ENCODE data around the gene AUTS2. TPM values are rescaled to one million over a fixed set of nuclear protein-coding genes. Genes with fewer than 3 reads are reported as not detected.
A peak's percentile ranks its signal among the peaks of the same experiment; 100 is the strongest.

The AUTS2 gene
- total and polyA plus RNA-seq, 10 of the 15 experiments (the other 5 are each of a cell fraction or from before 2014, with no cell fraction given) = 6.4 to 55.6 (median 21.6) TPM

GRCh38 chr7:69599955-69600709 is 1.9 kb downstream of the AUTS2 start:
- Histone ChIP-seq H3K4me3 (peak overlapping the region; percentile 97), H3K9me3 (replicated peaks; ENCODE audit: control insufficient read depth, insufficient read depth, low read length) (no peaks in the 10 kb centered on the region), H3K4me1 (ENCODE audit: control insufficient read depth, insufficient read depth, low read length) (peaks cover 22% of the 10 kb centered on the region), H3K79me2 (ENCODE audit: control insufficient read depth, insufficient read depth, low read length) (peaks cover 39% of the 10 kb centered on the region), H3K27me3 (replicated peaks in 1 of 2; ENCODE audit: control insufficient read depth in 2 of 2, insufficient read depth in 2 of 2, low read length in 1 of 2) (no peaks in the 10 kb centered on the region; a peak in 1 of 4 replicates), H4K20me1 (ENCODE audit: control insufficient read depth, insufficient read depth) (no peaks in the 10 kb centered on the region), H3K4me2 (ENCODE audit: control insufficient read depth, insufficient read depth) (peak overlapping the region; percentile 83), H3K27ac (ENCODE audit: control insufficient read depth, insufficient read depth) (peak overlapping the region; percentile 9; the same call in 1 of the 2 replicates), H2AFZ (ENCODE audit: control insufficient read depth, low read depth, low read length) (peak overlapping the region; percentile 9), H3K36me3 (ENCODE audit: control insufficient read depth in 2 of 2, insufficient read depth in 2 of 2, low read length in 1 of 2) (no peaks in the 10 kb centered on the region), H3K9ac (ENCODE audit: control insufficient read depth, insufficient read depth, low read length) (peak overlapping the region; percentile 74)
- ChIA-PET SMC1A (ENCODE audit: uncharacterized antibody, unreplicated experiment) (interaction anchor here (0.8 to 9.2 kb wide), 20 partner anchors 19 to 224 kb away, joined by 3 to 88 read pairs (median 4); no protein-coding TSS in a partner anchor), CTCF (interaction anchor here (1.1 to 2.0 kb wide), 4 partner anchors 44 to 225 kb away, joined by 4 to 11 read pairs (median 4); no protein-coding TSS in a partner anchor), POLR2A (interaction anchor here (0.6 to 1.9 kb wide), 5 partner anchors 35 to 1113 kb away, joined by 3 to 12 read pairs (median 5); no protein-coding TSS in a partner anchor), RAD21 (ENCODE audit: unreplicated experiment) (interaction anchor here (0.9 to 6.6 kb wide), 17 partner anchors 19 to 1099 kb away, joined by 3 to 39 read pairs (median 7); no protein-coding TSS in a partner anchor)
- intact Hi-C loops (cut with micrococcal nuclease; ENCODE audit: unreplicated experiment) (loop anchor here (2.0 to 10.0 kb wide), 6 partner anchors 52 to 435 kb away; no protein-coding TSS in a partner anchor), in situ Hi-C loops (cut with MboI) (no loop called here)
- FAIRE-seq (no peak), ATAC-seq (peak; percentile 1; the same call in 1 of the 3 replicates), DNase-seq (ENCODE audit: low read depth, low spot score) (no peak)
- TSS peak; percentile 2 for BruUV-seq (replicated peaks)
- 3% methylated on average over 27 of the region's 27 CpGs for WGBS (ENCODE audit: insufficient coverage, insufficient replicate concordance, low lambda C conversion rate, missing lambda C conversion rate)
- TF ChIP-seq CBX5 (IDR thresholded peaks at IDR 0.05; ENCODE audit: low read depth) (0 out of 2 replicates have a peak, but pooled peaks have one; percentile 16), MTA2 (IDR thresholded peaks at IDR 0.05; ENCODE audit: low read depth) (0 out of 2 replicates have a peak, but pooled peaks have one; percentile 28), KAT2A (conservative IDR thresholded peaks at IDR 0.05; ENCODE audit: control insufficient read depth, low read depth, low read length) (no peak), NFXL1 (IDR thresholded peaks at IDR 0.05; ENCODE audit: borderline replicate concordance) (no peak), SP1 (IDR thresholded peaks at IDR 0.05; ENCODE audit: low read depth, low read length) (no peak), YY1 (IDR thresholded peaks at IDR 0.05; ENCODE audit: low read depth, low read length) (peak; percentile 35; the same call in 1 of the 2 replicates), ZSCAN29 (IDR thresholded peaks at IDR 0.05) (no peak), IKZF2 (IDR thresholded peaks at IDR 0.05) (0 out of 4 replicates have a peak, but pooled peaks of 1 of the 2 experiments have one; percentile 15), PRDM15 (CRISPR knock-in tag; IDR thresholded peaks at IDR 0.05) (no peak), SIN3A (IDR thresholded peaks at IDR 0.05; ENCODE audit: low read depth, low read length) (0 out of 2 replicates have a peak, but pooled peaks have one; percentile 53), NFYA (IDR thresholded peaks at IDR 0.05; ENCODE audit: borderline replicate concordance, low read depth, low read length) (no peak), HDGF (IDR thresholded peaks at IDR 0.05) (no peak), ZNF384 (IDR thresholded peaks at IDR 0.05; ENCODE audit: borderline replicate concordance, low read depth, low read length) (peak; percentile 46; the same call in 1 of the 2 replicates), CHD1 (IDR thresholded peaks at IDR 0.05; ENCODE audit: low read depth, low read length) (no peak)
- TF ChIP-seq, protein P1, sequence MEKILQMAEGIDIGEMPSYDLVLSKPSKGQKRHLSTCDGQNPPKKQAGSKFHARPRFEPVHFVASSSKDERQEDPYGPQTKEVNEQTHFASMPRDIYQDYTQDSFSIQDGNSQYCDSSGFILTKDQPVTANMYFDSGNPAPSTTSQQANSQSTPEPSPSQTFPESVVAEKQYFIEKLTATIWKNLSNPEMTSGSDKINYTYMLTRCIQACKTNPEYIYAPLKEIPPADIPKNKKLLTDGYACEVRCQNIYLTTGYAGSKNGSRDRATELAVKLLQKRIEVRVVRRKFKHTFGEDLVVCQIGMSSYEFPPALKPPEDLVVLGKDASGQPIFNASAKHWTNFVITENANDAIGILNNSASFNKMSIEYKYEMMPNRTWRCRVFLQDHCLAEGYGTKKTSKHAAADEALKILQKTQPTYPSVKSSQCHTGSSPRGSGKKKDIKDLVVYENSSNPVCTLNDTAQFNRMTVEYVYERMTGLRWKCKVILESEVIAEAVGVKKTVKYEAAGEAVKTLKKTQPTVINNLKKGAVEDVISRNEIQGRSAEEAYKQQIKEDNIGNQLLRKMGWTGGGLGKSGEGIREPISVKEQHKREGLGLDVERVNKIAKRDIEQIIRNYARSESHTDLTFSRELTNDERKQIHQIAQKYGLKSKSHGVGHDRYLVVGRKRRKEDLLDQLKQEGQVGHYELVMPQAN (conservative IDR thresholded peaks at IDR 0.05) = no peak
- TF ChIP-seq, protein P2, sequence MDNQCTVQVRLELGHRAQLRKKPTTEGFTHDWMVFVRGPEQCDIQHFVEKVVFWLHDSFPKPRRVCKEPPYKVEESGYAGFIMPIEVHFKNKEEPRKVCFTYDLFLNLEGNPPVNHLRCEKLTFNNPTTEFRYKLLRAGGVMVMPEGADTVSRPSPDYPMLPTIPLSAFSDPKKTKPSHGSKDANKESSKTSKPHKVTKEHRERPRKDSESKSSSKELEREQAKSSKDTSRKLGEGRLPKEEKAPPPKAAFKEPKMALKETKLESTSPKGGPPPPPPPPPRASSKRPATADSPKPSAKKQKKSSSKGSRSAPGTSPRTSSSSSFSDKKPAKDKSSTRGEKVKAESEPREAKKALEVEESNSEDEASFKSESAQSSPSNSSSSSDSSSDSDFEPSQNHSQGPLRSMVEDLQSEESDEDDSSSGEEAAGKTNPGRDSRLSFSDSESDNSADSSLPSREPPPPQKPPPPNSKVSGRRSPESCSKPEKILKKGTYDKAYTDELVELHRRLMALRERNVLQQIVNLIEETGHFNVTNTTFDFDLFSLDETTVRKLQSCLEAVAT (IDR thresholded peaks at IDR 0.05) = no peak

All from GM12878 (cell line).